HL-60 (cell line): ENCODE measurements around the gene BIN1.

Experiments used
- CTCF ChIP-seq: IDR thresholded peaks from one replicate; pipeline ENCODE4 v1.5.1; 2011; ENCODE audit warnings: low read length, control low read depth, inconsistent platforms; ENCODE audit not compliant: insufficient read depth
- POLR2AphosphoS5 ChIP-seq: IDR thresholded peaks from 2 replicates; pipeline ENCODE4 v1.6.1; 2012; ENCODE audit warnings: low read depth

GRCh38 chr2:127032621-127033020, 74.3 kb downstream of the BIN1 start:
- TF ChIP-seq CTCF: no peak
- no peak for TF ChIP-seq POLR2AphosphoS5
